Stomach (tissue), 9 donors: ENCODE measurements around the gene MAST2. TPM values are rescaled to one million over a fixed set of nuclear protein-coding genes. Genes with fewer than 3 reads are reported as not detected.

Experiments used
- DNase-seq, 2 donors: peaks; one replicate each; pipeline versions ENCODE4 v3.0.0 to v3.0.0-alpha.2; 2013 to 2019
- H3K27ac ChIP-seq, 5 donors: fragments of 200-600 bp in 4 of 5; sonication (generic) in 4 of 5; one replicate each; pipeline ENCODE4 v1.5.1; 2013 to 2019; ENCODE audit warnings: mild to moderate bottlenecking in 1 of 5, moderate library complexity in 1 of 5
- H3K27me3 ChIP-seq, 3 donors: fragments of 200-600 bp; sonication (generic); one replicate each; pipeline ENCODE4 v1.5.1; 2017 to 2019; ENCODE audit warnings: mixed run types in 1 of 3
- H3K36me3 ChIP-seq, 4 donors: fragments of 200-600 bp; sonication (generic); 1 replicate in 3 of 4; 2 replicates in 1 of 4; pipeline ENCODE4 v1.5.1; 2016 to 2019
- H3K4me1 ChIP-seq, 4 donors: fragments of 200-600 bp; sonication (generic); one replicate each; pipeline ENCODE4 v1.5.1; 2016 to 2019
- H3K4me3 ChIP-seq, 4 donors: fragments of 200-600 bp; sonication (generic) in 3 of 4; one replicate each; pipeline ENCODE4 v1.5.1; 2016 to 2019; ENCODE audit warnings: mild to moderate bottlenecking in 1 of 4
- H3K9me3 ChIP-seq, 4 donors: fragments of 200-600 bp; sonication (generic); one replicate each; pipeline ENCODE4 v1.5.1; 2016 to 2019
- CTCF ChIP-seq, 7 experiments: fragments of 450-650 bp in 4 of 7; fragments of 200-600 bp in 3 of 7; sonication (generic) in 3 of 7; IDR thresholded peaks; one replicate each; pipeline ENCODE4 v1.5.1; 2016 to 2019; ENCODE audit warnings: antibody characterized with exemption in 7 of 7, control low read depth in 2 of 7, mild to moderate bottlenecking in 1 of 7
- EP300 ChIP-seq: sonication (generic); formaldehyde crosslinking; IDR thresholded peaks from one replicate; pipeline ENCODE4 v1.6.1; 2017; ENCODE audit warnings: antibody characterized with exemption
- POLR2A ChIP-seq, 4 donors: fragments of 450-650 bp; IDR thresholded peaks; one replicate each; pipeline ENCODE4 v1.6.1; 2016; ENCODE audit warnings: antibody characterized with exemption in 4 of 4, control low read depth in 2 of 4, mild to moderate bottlenecking in 1 of 4, moderate library complexity in 1 of 4
- POLR2AphosphoS5 ChIP-seq, 3 donors: sonication (generic); formaldehyde crosslinking; IDR thresholded peaks; one replicate each; pipeline ENCODE4 v1.6.1; 2016; ENCODE audit warnings: antibody characterized with exemption in 3 of 3
- WGBS, 5 donors: extraction: QIAGEN DNeasy Blood & Tissue Kit in 3 of 5; methylation state at CpG; one replicate each; pipeline versions ENCODE4 v1.1.5 to v1.1.7; 2013 to 2018; 5-methylcytosine and 5-hydroxymethylcytosine counted together
- intact Hi-C: fragments of 100-400 bp; cut with DNase I; formaldehyde crosslinking; loops from one replicate; pipeline ENCODE4 v1.15.1; 2023; ENCODE audit warnings: low total_unique reads
- polyA plus RNA-seq, 3 donors: library from polyadenylated mRNA; stranded (reverse); fragments of 200-250 nt; gene quantifications; one replicate each; pipeline ENCODE4 v1.2.3, GENCODE V29; 2013
- total RNA-seq, 5 donors: library from RNA; depleted of rRNA; stranded (reverse); fragments of >200 nt; gene quantifications; one replicate each; pipeline versions ENCODE4 v1.1.0 to v1.2.3, GENCODE V29; 2014 to 2016
- donor health status: healthy with polysubstance abuse.
- donor health status: Bipolar disorder and iron deficiency.
- donor health status: healthy.

Gene MAST2
- total and polyA plus RNA-seq, 8 donors, result 5.3 to 131 (median 34.8) TPM

GRCh38 chr1:46070164-46070814 lies 266.9 kb downstream of the MAST2 start:
- Histone ChIP-seq H3K27me3 (no peaks in the 10 kb centered on the region), H3K4me3 (no peak overlapping the region), H3K27ac (peak overlapping the region in 1 of 5 donors; percentile 30), H3K9me3 (no peaks in the 10 kb centered on the region), H3K36me3 (peaks cover 0 to 23% (median 7%) of the 10 kb centered on the region in 4 donors), H3K4me1 (peaks cover 0 to 4% (median 2%) of the 10 kb centered on the region in 4 donors)
- intact Hi-C loops, result no loop called here
- WGBS, 5 donors, result 78 to 90% (median 88%) methylated on average over 6 of the region's 6 CpGs
- TF ChIP-seq POLR2AphosphoS5 (IDR thresholded peaks at IDR 0.05) (no peak), CTCF (IDR thresholded peaks at IDR 0.05) (no peak), EP300 (no peak)
- peak in 1 of 2 donors; percentile 6 for DNase-seq

GRCh38 chr1:46072975-46073374 lies 269.6 kb downstream of the MAST2 start:
- Histone ChIP-seq H3K9me3 (no peaks in the 10 kb centered on the region), H3K27ac (no peak overlapping the region), H3K27me3 (no peaks in the 10 kb centered on the region), H3K36me3 (peaks cover 0 to 29% (median 5%) of the 10 kb centered on the region in 4 donors), H3K4me3 (no peak overlapping the region), H3K4me1 (no peaks in the 10 kb centered on the region)
- 91 to 100% (median 97%) methylated on average over 1 of the region's 1 CpG for WGBS, 5 donors
- no peak for DNase-seq
- no peak for TF ChIP-seq EP300
- no peak for TF ChIP-seq CTCF (IDR thresholded peaks at IDR 0.05)
- TF ChIP-seq POLR2A (IDR thresholded peaks at IDR 0.05), result no peak
- no peak for TF ChIP-seq POLR2AphosphoS5 (IDR thresholded peaks at IDR 0.05)
- intact Hi-C loops, result no loop called here

- 82 to 95% (median 88%) methylated on average over 2 of the region's 2 CpGs for WGBS, 5 donors
- H3K27ac ChIP-seq, result no peak overlapping the region
- peaks cover 0 to 12% (median 0%) of the 10 kb centered on the region in 4 donors for H3K36me3 ChIP-seq
- DNase-seq, result no peak
- intact Hi-C loops, result no loop called here
- no peaks in the 10 kb centered on the region for H3K27me3 ChIP-seq
- TF ChIP-seq POLR2AphosphoS5 (IDR thresholded peaks at IDR 0.05) (no peak), POLR2A (IDR thresholded peaks at IDR 0.05) (no peak), CTCF (IDR thresholded peaks at IDR 0.05) (no peak), EP300 (no peak)
- no peaks in the 10 kb centered on the region for H3K9me3 ChIP-seq
- H3K4me1 ChIP-seq, result no peaks in the 10 kb centered on the region
- H3K4me3 ChIP-seq, result no peak overlapping the region
Observed at GRCh38 chr1:46076343-46076742, 272.9 kb downstream of the MAST2 start.

- DNase-seq, result no peak
- Histone ChIP-seq H3K27me3 (no peaks in the 10 kb centered on the region), H3K27ac (no peak overlapping the region), H3K9me3 (no peaks in the 10 kb centered on the region), H3K4me1 (no peaks in the 10 kb centered on the region), H3K4me3 (no peak overlapping the region), H3K36me3 (peaks cover 0 to 12% (median 0%) of the 10 kb centered on the region in 4 donors)
- intact Hi-C loops, result no loop called here
- TF ChIP-seq EP300 (no peak), CTCF (IDR thresholded peaks at IDR 0.05) (no peak)
- WGBS, 5 donors, result 89 to 95% (median 93%) methylated on average over 4 of the region's 4 CpGs
Observed at GRCh38 chr1:46077644-46078043, 274.2 kb downstream of the MAST2 start.
